Ovary (tissue), 9 donors: ENCODE data around the gene PRLR. TPM values are rescaled to one million over a fixed set of nuclear protein-coding genes. Genes with fewer than 3 reads are reported as not detected.

Experiments used
- DNase-seq, 5 donors: peaks; one replicate each; pipeline ENCODE4 v3.0.0-alpha.2; 2019 to 2020
- H3K27ac ChIP-seq, 2 donors: fragments of 200-600 bp; one replicate each; pipeline versions ENCODE4 v1.5.1 to v1.8.0; 2019 to 2022
- H3K27me3 ChIP-seq: fragments of 200-600 bp; one replicate; pipeline ENCODE4 v1.8.0; 2022
- H3K36me3 ChIP-seq: fragments of 200-600 bp; sonication (generic); one replicate; pipeline ENCODE4 v1.5.1; 2019
- H3K4me1 ChIP-seq: one replicate; pipeline ENCODE4 v1.8.1; 2013; ENCODE audit warnings: mild to moderate bottlenecking, moderate library complexity; ENCODE audit not compliant: insufficient read depth
- H3K4me3 ChIP-seq: fragments of 200-600 bp; sonication (generic); one replicate; pipeline ENCODE4 v1.5.1; 2017
- H3K9me3 ChIP-seq, 2 donors: fragments of 200-600 bp in 1 of 2; sonication (generic) in 1 of 2; one replicate each; pipeline versions ENCODE4 v1.5.1 to v1.8.1; 2013 to 2019; ENCODE audit warnings: mild to moderate bottlenecking in 1 of 2, moderate library complexity in 1 of 2
- CTCF ChIP-seq, 3 donors: fragments of 450-650 bp in 2 of 3; fragments of 200-600 bp in 1 of 3; IDR thresholded peaks; one replicate each; pipeline versions ENCODE4 v1.5.1 to v1.8.0; 2016 to 2022; ENCODE audit warnings: antibody characterized with exemption in 3 of 3, mild to moderate bottlenecking in 1 of 3
- EP300 ChIP-seq: sonication (generic); formaldehyde crosslinking; IDR thresholded peaks from one replicate; pipeline ENCODE4 v1.6.1; 2017; ENCODE audit warnings: antibody characterized with exemption
- POLR2A ChIP-seq: fragments of 450-650 bp; IDR thresholded peaks from one replicate; pipeline ENCODE4 v1.6.1; 2017; ENCODE audit warnings: antibody characterized with exemption, mild to moderate bottlenecking, moderate library complexity
- WGBS, 3 donors: extraction: QIAGEN DNeasy Blood & Tissue Kit in 1 of 3; methylation state at CpG; one replicate each; pipeline versions ENCODE4 v1.1.5 to v1.1.7; 2013 to 2017; 5-methylcytosine and 5-hydroxymethylcytosine counted together
- intact Hi-C, 4 donors: fragments of 100-400 bp; cut with DNase I; formaldehyde crosslinking; loops; one replicate each; pipeline versions ENCODE4 v1.11.0 to v1.15.1; 2022 to 2023
- polyA plus RNA-seq, 2 donors: library from polyadenylated mRNA; stranded (reverse); fragments of 200-250 nt in 1 of 2; fragments of 350-450 nt in 1 of 2; fragmentation: Illumina TruSeq in 1 of 2; extraction: RNeasy Lipid Tissue Mini Kit (QIAGEN cat#74804) in 1 of 2; gene quantifications; one replicate each; pipeline ENCODE4 v1.2.3, GENCODE V29; 2013 to 2014
- total RNA-seq, 7 donors: library from RNA; depleted of rRNA in 2 of 7; stranded (reverse); fragments of >200 nt in 2 of 7; fragmentation: NEBNext Ultra II Directional in 3 of 7; extraction: Animal tissue kit (Norgen Biotek cat#: 25700) in 3 of 7; gene quantifications; one replicate each; pipeline versions ENCODE4 v1.1.0 to v1.2.4, GENCODE V29; 2016 to 2023
- donor health status: DM: no; HTN: no; CAD: no; lungs with moderate emphysema.
- donor health status: DM: no; HTN: no; CAD: no.
- donor health status: Bipolar disorder and iron deficiency.
- donor health status: DM: yes; HTN: yes; CAD: no.
- donor health status: DM: no; HTN: no; CAD: no.
- donor health status: DM: yes; HTN: yes; CAD: no.

The PRLR gene
- total and polyA plus RNA-seq, 9 donors = 1.8 to 24.5 (median 8.1) TPM

- no peaks in the 10 kb centered on the region for H3K36me3 ChIP-seq
- no peak for TF ChIP-seq CTCF (IDR thresholded peaks at IDR 0.05)
- TF ChIP-seq EP300 = no peak
- TF ChIP-seq POLR2A = no peak
- DNase-seq = no peak
- no peaks in the 10 kb centered on the region for H3K4me1 ChIP-seq
- intact Hi-C loops = loop anchor here in 1 of 4 donors (10.0 kb wide), 1 partner anchor 440 kb away; no protein-coding TSS in a partner anchor
- H3K9me3 ChIP-seq = no peaks in the 10 kb centered on the region
- no peak overlapping the region for H3K4me3 ChIP-seq
- 30 to 52% (median 35%) methylated on average over 1 of the region's 1 CpG for WGBS, 3 donors
- H3K27ac ChIP-seq = no peak overlapping the region
- no peaks in the 10 kb centered on the region for H3K27me3 ChIP-seq
Observed at GRCh38 chr5:35045280-35045679, 185.0 kb downstream of the PRLR start.

GRCh38 chr5:35044649-35045048 is 185.6 kb downstream of the PRLR start:
- H3K27me3 ChIP-seq = no peaks in the 10 kb centered on the region

GRCh38 chr5:35042781-35043180 is 187.5 kb downstream of the PRLR start:
- H3K4me3 ChIP-seq = no peak overlapping the region
- intact Hi-C loops = loop anchor here in 1 of 4 donors (10.0 kb wide), 1 partner anchor 438 kb away; no protein-coding TSS in a partner anchor
- no peak for DNase-seq
- H3K9me3 ChIP-seq = no peaks in the 10 kb centered on the region
- H3K36me3 ChIP-seq = no peaks in the 10 kb centered on the region
- 68 to 75% (median 72%) methylated on average over 4 of the region's 4 CpGs for WGBS, 3 donors
- no peak overlapping the region for H3K27ac ChIP-seq
- TF ChIP-seq EP300 = no peak
- TF ChIP-seq POLR2A = no peak
- no peak for TF ChIP-seq CTCF (IDR thresholded peaks at IDR 0.05)
- H3K4me1 ChIP-seq = no peaks in the 10 kb centered on the region
- H3K27me3 ChIP-seq = no peaks in the 10 kb centered on the region

More at GRCh38 chr5:35044649-35045048, 185.6 kb downstream of the PRLR start:
- DNase-seq = no peak
- no peaks in the 10 kb centered on the region for H3K36me3 ChIP-seq
- no peaks in the 10 kb centered on the region for H3K9me3 ChIP-seq
- whole genome bisulfite sequencing, 3 donors = 58 to 63% (median 58%) methylated on average over 4 of the region's 4 CpGs
- TF ChIP-seq CTCF (IDR thresholded peaks at IDR 0.05) = no peak
- TF ChIP-seq EP300 = no peak
- no peak for TF ChIP-seq POLR2A
- H3K27ac ChIP-seq = no peak overlapping the region
- intact Hi-C loops = loop anchor here in 1 of 4 donors (10.0 kb wide), 1 partner anchor 440 kb away; no protein-coding TSS in a partner anchor
- no peak overlapping the region for H3K4me3 ChIP-seq
- no peaks in the 10 kb centered on the region for H3K4me1 ChIP-seq

- no peak overlapping the region for H3K4me3 ChIP-seq
- WGBS, 3 donors = 6 to 14% (median 7%) methylated on average over 3 of the region's 3 CpGs
- H3K9me3 ChIP-seq = no peaks in the 10 kb centered on the region
- no peaks in the 10 kb centered on the region for H3K4me1 ChIP-seq
- no peak for DNase-seq
- H3K27ac ChIP-seq = no peak overlapping the region
- no peaks in the 10 kb centered on the region for H3K27me3 ChIP-seq
- intact Hi-C loops = loop anchor here in 1 of 4 donors (10.0 kb wide), 1 partner anchor 436 kb away; no protein-coding TSS in a partner anchor
- H3K36me3 ChIP-seq = no peaks in the 10 kb centered on the region
- TF ChIP-seq POLR2A = no peak
- no peak for TF ChIP-seq EP300
- no peak for TF ChIP-seq CTCF (IDR thresholded peaks at IDR 0.05)
Observed at GRCh38 chr5:35041261-35041660, 189.0 kb downstream of the PRLR start.
